DND-41 (cell line): Measurements from ENCODE around the gene PMF1.

Source experiments
- EZH2 ChIP-seq: IDR thresholded peaks from 3 replicates; pipeline ENCODE4 v1.6.1; 2012; ENCODE audit warnings: borderline replicate concordance, low read depth, mild to moderate bottlenecking, moderate library complexity, low read length, inconsistent platforms; ENCODE audit not compliant: severe bottlenecking
- TF ChIP-seq, protein P1 (sequence below): IDR thresholded peaks from 2 replicates; pipeline ENCODE4 v1.5.1; 2012; ENCODE audit warnings: borderline replicate concordance, low read length, moderate library complexity, mild to moderate bottlenecking; ENCODE audit not compliant: poor library complexity, severe bottlenecking; ENCODE audit errors: extremely low read depth

DNA sequence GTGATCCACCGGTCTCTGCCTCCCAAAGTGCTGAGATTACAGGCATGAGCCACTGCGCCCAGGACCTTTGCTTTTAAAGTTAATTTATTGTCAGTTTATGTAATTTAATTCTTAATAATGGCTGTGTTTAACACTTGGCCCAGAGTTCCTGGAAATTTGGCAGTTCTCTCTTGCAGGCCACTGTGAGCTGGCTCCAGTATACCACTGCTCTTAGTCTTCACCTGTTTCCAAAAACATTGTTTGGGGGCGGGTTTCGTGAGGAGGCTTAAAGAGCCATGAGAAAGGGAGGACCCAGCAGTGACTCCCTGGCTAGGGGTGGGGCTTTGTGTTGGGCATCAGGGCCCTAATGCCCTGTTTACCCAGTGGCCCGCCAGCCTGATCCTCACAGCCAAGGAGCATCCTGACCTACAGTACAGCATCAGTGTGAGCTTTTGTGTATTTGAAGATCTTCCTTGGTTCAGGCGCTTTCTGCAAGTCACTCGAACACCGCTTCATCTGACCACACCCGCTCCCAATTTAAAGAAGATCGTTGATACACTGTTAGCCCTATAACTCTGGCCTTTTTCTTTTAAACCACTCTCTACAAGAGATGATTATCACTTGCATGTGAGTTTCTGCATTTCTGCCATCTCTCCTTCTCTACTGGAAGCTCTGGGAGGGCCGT is 17.1 kb downstream of the PMF1 start:
- TF ChIP-seq, protein P1, sequence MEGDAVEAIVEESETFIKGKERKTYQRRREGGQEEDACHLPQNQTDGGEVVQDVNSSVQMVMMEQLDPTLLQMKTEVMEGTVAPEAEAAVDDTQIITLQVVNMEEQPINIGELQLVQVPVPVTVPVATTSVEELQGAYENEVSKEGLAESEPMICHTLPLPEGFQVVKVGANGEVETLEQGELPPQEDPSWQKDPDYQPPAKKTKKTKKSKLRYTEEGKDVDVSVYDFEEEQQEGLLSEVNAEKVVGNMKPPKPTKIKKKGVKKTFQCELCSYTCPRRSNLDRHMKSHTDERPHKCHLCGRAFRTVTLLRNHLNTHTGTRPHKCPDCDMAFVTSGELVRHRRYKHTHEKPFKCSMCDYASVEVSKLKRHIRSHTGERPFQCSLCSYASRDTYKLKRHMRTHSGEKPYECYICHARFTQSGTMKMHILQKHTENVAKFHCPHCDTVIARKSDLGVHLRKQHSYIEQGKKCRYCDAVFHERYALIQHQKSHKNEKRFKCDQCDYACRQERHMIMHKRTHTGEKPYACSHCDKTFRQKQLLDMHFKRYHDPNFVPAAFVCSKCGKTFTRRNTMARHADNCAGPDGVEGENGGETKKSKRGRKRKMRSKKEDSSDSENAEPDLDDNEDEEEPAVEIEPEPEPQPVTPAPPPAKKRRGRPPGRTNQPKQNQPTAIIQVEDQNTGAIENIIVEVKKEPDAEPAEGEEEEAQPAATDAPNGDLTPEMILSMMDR = no peak
- no peak for TF ChIP-seq EZH2
